Lung (tissue), 12 donors: ENCODE data around the gene EYS. TPM values are rescaled to one million over a fixed set of nuclear protein-coding genes. Genes with fewer than 3 reads are reported as not detected.

Experiments used
- ATAC-seq: fragments of 200-7000 bp; cut with Tn5 transposase; one replicate; pipeline ENCODE4 v1.9.1; 2020; ENCODE audit warnings: moderate number of reproducible peaks; ENCODE audit not compliant: insufficient read depth, low FRiP score
- DNase-seq, 3 donors: peaks; one replicate each; pipeline ENCODE4 v3.0.0-alpha.2; 2013 to 2017
- H3K27ac ChIP-seq, 2 donors: one replicate each; pipeline ENCODE4 v1.5.1; 2013; ENCODE audit warnings: mild to moderate bottlenecking in 2 of 2, moderate library complexity in 2 of 2, control low read depth in 1 of 2, inconsistent platforms in 1 of 2, low read depth in 1 of 2, low read length in 1 of 2
- H3K27me3 ChIP-seq, 3 donors: one replicate each; pipeline ENCODE4 v1.5.1; 2013; ENCODE audit warnings: low read length in 2 of 3; ENCODE audit not compliant: control insufficient read depth in 3 of 3, insufficient read depth in 3 of 3
- H3K36me3 ChIP-seq, 4 donors: one replicate each; pipeline ENCODE4 v1.5.1; 2013; ENCODE audit warnings: low read length in 4 of 4, mild to moderate bottlenecking in 1 of 4, moderate library complexity in 1 of 4; ENCODE audit not compliant: control insufficient read depth in 4 of 4, insufficient read depth in 4 of 4
- H3K4me1 ChIP-seq, 5 donors: one replicate each; pipeline ENCODE4 v1.5.1; 2013; ENCODE audit warnings: low read length in 5 of 5, mild to moderate bottlenecking in 2 of 5, moderate library complexity in 1 of 5; ENCODE audit not compliant: control insufficient read depth in 5 of 5, insufficient read depth in 5 of 5
- H3K4me3 ChIP-seq: one replicate; pipeline ENCODE4 v1.5.1; 2013; ENCODE audit warnings: mild to moderate bottlenecking, control low read depth, moderate library complexity
- H3K9ac ChIP-seq, 2 donors: one replicate each; pipeline ENCODE4 v1.5.1; 2013; ENCODE audit warnings: low read length in 2 of 2, control low read depth in 1 of 2; ENCODE audit not compliant: insufficient read depth in 1 of 2
- H3K9me3 ChIP-seq, 4 donors: one replicate each; pipeline ENCODE4 v1.5.1; 2013; ENCODE audit warnings: low read length in 3 of 4, mild to moderate bottlenecking in 1 of 4, moderate library complexity in 1 of 4; ENCODE audit not compliant: control insufficient read depth in 4 of 4, insufficient read depth in 3 of 4
- WGBS, 2 donors: extraction: QIAGEN DNeasy Blood & Tissue Kit; methylation state at CpG; one replicate each; pipeline ENCODE4 v1.1.7; 2013; 5-methylcytosine and 5-hydroxymethylcytosine counted together
- polyA plus RNA-seq, 2 donors: library from polyadenylated mRNA; stranded (reverse); fragments of 200-250 nt; gene quantifications; one replicate each; pipeline ENCODE4 v1.2.1, GENCODE V29; 2013
- total RNA-seq, 2 donors: library from RNA; depleted of rRNA in 1 of 2; stranded (reverse); fragments of >200 nt in 1 of 2; gene quantifications; one replicate each; pipeline ENCODE4 v1.2.1, GENCODE V29; 2014 to 2021
- TF ChIP-seq, protein P1 (sequence below): IDR thresholded peaks from 2 replicates; pipeline ENCODE4 v1.5.1; 2012; ENCODE audit warnings: mild to moderate bottlenecking; ENCODE audit errors: control extremely low read depth, extremely low read depth
- donor health status: control.
- donor health status: control.
- donor health status: Bipolar disorder and iron deficiency.
- donor health status: healthy.
- donor health status: DM: yes; HTN: yes; CAD: no.

Gene EYS
- total and polyA plus RNA-seq, 4 donors, result 0.06 to 0.34 (median 0.12) TPM

- TF ChIP-seq, protein P1, sequence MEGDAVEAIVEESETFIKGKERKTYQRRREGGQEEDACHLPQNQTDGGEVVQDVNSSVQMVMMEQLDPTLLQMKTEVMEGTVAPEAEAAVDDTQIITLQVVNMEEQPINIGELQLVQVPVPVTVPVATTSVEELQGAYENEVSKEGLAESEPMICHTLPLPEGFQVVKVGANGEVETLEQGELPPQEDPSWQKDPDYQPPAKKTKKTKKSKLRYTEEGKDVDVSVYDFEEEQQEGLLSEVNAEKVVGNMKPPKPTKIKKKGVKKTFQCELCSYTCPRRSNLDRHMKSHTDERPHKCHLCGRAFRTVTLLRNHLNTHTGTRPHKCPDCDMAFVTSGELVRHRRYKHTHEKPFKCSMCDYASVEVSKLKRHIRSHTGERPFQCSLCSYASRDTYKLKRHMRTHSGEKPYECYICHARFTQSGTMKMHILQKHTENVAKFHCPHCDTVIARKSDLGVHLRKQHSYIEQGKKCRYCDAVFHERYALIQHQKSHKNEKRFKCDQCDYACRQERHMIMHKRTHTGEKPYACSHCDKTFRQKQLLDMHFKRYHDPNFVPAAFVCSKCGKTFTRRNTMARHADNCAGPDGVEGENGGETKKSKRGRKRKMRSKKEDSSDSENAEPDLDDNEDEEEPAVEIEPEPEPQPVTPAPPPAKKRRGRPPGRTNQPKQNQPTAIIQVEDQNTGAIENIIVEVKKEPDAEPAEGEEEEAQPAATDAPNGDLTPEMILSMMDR, result no peak
- Histone ChIP-seq H3K9ac (no peak overlapping the region), H3K4me1 (no peaks in the 10 kb centered on the region), H3K36me3 (no peaks in the 10 kb centered on the region), H3K27me3 (no peaks in the 10 kb centered on the region), H3K27ac (no peak overlapping the region), H3K9me3 (no peaks in the 10 kb centered on the region), H3K4me3 (no peak overlapping the region)
- 58 to 75% methylated on average over 2 of the region's 2 CpGs for WGBS, 2 donors
- DNase-seq (no peak), ATAC-seq (no peak)
These were observed 1076.1 kb downstream of the EYS start for GRCh38 chr6:64630901-64631300.

- no peaks in the 10 kb centered on the region for H3K9me3 ChIP-seq
- H3K4me3 ChIP-seq, result no peak overlapping the region
- TF ChIP-seq, protein P1, result no peak
- no peak overlapping the region for H3K27ac ChIP-seq
- H3K4me1 ChIP-seq, result peaks cover 0 to 6% (median 0%) of the 10 kb centered on the region in 5 donors
- DNase-seq (no peak), ATAC-seq (no peak)
- H3K27me3 ChIP-seq, result no peaks in the 10 kb centered on the region
- WGBS, 2 donors, result 51 to 65% methylated on average over 1 of the region's 1 CpG
- no peak overlapping the region for H3K9ac ChIP-seq
- no peaks in the 10 kb centered on the region for H3K36me3 ChIP-seq
These were observed 1084.1 kb downstream of the EYS start for GRCh38 chr6:64622944-64623343.

- WGBS, 2 donors, result 82 to 89% methylated on average over 1 of the region's 1 CpG
- ATAC-seq, result no peak
- TF ChIP-seq, protein P1, result no peak
- Histone ChIP-seq H3K36me3 (no peaks in the 10 kb centered on the region), H3K27me3 (no peaks in the 10 kb centered on the region), H3K27ac (no peak overlapping the region), H3K4me3 (no peak overlapping the region), H3K9me3 (no peaks in the 10 kb centered on the region), H3K9ac (no peak overlapping the region), H3K4me1 (no peaks in the 10 kb centered on the region)
- no peak for DNase-seq
These were observed 1104.0 kb downstream of the EYS start for GRCh38 chr6:64602993-64603392.

DNA sequence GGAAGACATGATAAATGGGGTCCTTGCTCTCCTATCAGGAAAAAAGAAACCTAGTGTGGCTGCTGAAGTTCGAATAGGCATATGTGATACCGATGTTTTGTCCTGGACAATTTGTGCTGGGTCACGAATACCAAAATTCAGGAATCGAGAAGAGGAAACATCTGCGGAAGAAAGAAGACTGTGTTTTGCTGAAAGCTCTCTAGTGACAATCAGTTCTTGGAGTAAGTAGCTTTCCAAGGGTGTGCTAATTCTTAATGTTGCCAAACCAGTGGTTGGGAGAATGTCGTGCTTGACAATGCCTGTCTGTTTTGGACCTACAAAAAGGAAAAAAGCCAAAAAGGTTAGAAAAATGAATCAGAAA is 1115.4 kb downstream of the EYS start:
- Histone ChIP-seq H3K4me1 (no peaks in the 10 kb centered on the region), H3K9ac (no peak overlapping the region), H3K36me3 (no peaks in the 10 kb centered on the region), H3K27me3 (no peaks in the 10 kb centered on the region), H3K9me3 (peaks cover 0 to 2% (median under 1%) of the 10 kb centered on the region in 4 donors), H3K27ac (no peak overlapping the region), H3K4me3 (no peak overlapping the region)
- DNase-seq (no peak), ATAC-seq (no peak)
- 75 to 76% methylated on average over 6 of the region's 6 CpGs for WGBS, 2 donors
- TF ChIP-seq, protein P1, result no peak
